K562 (cell line): ENCODE measurements around the gene CCNT1.

ENCODE experiments used
- ETV6 ChIP-seq, 3 experiments: fragments of 150-350 bp in 1 of 3; sonication (generic) in 1 of 3; formaldehyde crosslinking in 1 of 3; IDR thresholded peaks; 2 replicates each; pipeline versions ENCODE4 v1.6.1 to v1.8.0; 2014 to 2022; ENCODE audit warnings: borderline replicate concordance in 2 of 3, low read depth in 2 of 3, antibody characterized with exemption in 1 of 3, low read length in 1 of 3, mild to moderate bottlenecking in 1 of 3, missing genetic modification reagents in 1 of 3
- GTF2F1 ChIP-seq: IDR thresholded peaks from 2 replicates; pipeline ENCODE4 v1.6.1; 2011; ENCODE audit warnings: low read depth, low read length, improper control_type of control experiment
- ZKSCAN1 ChIP-seq: fragments of 150-350 bp; IDR thresholded peaks from 2 replicates; pipeline ENCODE4 v1.6.1; 2016; ENCODE audit warnings: low read depth, low read length
- ZNF143 ChIP-seq: sonication (generic); formaldehyde crosslinking; IDR thresholded peaks from 2 replicates; pipeline ENCODE4 v1.9.0; 2022; ENCODE audit warnings: mild to moderate bottlenecking, missing genetic modification reagents
- TF ChIP-seq, protein P1 (sequence below), 3 experiments: fragments of 200-800 bp in 1 of 3; sonication (Bioruptor generic) in 1 of 3; sonication (generic) in 1 of 3; formaldehyde crosslinking in 1 of 3; IDR thresholded peaks; 2 replicates each; pipeline versions ENCODE4 v1.6.1 to v1.8.0; 2016 to 2022; ENCODE audit warnings: mild to moderate bottlenecking in 2 of 3, missing compliant biosample characterization in 2 of 3, missing genetic modification characterization in 2 of 3, missing genetic modification reagents in 1 of 3

- TF ChIP-seq ETV6 (IDR thresholded peaks at IDR 0.05; ENCODE audit: borderline replicate concordance in 1 of 2, low read depth in 2 of 2, low read length in 1 of 2) (no peak), ETV6 (CRISPR knock-in tag; IDR thresholded peaks at IDR 0.05; ENCODE audit: borderline replicate concordance) (no peak), ZKSCAN1 (no peak), ZNF143 (CRISPR knock-in tag) (no peak), GTF2F1 (no peak)
- TF ChIP-seq, protein P1, sequence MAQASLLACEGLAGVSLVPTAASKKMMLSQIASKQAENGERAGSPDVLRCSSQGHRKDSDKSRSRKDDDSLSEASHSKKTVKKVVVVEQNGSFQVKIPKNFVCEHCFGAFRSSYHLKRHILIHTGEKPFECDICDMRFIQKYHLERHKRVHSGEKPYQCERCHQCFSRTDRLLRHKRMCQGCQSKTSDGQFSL (CRISPR knock-in tag; IDR thresholded peaks at IDR 0.05): no peak
- TF ChIP-seq, protein P1 (tag; IDR thresholded peaks at IDR 0.05): no peak
Observed at GRCh38 chr12:48668996-48669395, 47.5 kb downstream of the CCNT1 start.
